Measurements from ENCODE around the gene RASSF4.
A peak's percentile ranks its signal among the peaks of the same experiment; 100 is the strongest.

Gene RASSF4

GRCh38 chr10:44962870-44963738 lies 3.5 kb downstream of the RASSF4 start:
- DNase-seq, result peak in 10 of 56 donors; percentile 34 to 60 (median 46)

GRCh38 chr10:44963772-44964633 lies 4.4 kb downstream of the RASSF4 start:
- DNase-seq, result peak; percentile 41 to 98 (median 91)

- no peak for DNase-seq
Observed at GRCh38 chr10:44965104-44965503, 5.5 kb downstream of the RASSF4 start.

GRCh38 chr10:44965651-44966097 lies 6.1 kb downstream of the RASSF4 start:
- no peak for DNase-seq

GRCh38 chr10:44966129-44966815 lies 6.7 kb downstream of the RASSF4 start:
- DNase-seq, result no peak

DNA sequence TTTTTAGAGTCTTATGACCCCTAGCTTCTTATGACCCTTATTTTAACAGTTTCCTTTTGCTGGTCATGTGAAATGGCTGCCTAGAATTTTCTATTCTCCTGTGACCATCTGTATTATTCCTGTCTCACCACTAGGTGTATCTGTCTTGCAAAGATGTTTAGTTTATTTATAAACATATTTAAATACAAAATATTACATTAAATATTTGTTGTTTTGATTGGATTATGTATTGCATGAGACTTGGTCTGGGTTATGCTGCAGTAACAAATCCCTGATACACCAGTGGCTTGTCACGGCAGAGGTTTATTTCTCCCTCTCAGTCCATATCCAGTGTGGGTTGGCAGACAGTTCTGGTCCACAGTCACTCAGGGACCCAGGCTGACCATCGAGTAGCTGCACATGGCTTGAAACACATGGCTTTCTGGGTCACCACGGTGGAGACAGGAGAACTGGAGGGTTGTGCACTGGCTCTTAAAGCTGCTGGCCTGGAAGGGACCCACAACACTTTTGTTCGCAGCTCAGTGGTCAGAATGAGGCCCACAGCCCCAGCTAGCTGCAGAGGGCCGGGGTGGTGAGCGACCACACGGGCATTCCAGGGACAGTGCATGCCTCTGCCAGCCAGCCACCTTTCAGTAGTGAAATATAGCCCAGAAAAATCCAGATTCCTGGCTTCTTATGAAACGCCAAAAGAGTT lies 7.4 kb downstream of the RASSF4 start:
- DNase-seq, result no peak

DNA sequence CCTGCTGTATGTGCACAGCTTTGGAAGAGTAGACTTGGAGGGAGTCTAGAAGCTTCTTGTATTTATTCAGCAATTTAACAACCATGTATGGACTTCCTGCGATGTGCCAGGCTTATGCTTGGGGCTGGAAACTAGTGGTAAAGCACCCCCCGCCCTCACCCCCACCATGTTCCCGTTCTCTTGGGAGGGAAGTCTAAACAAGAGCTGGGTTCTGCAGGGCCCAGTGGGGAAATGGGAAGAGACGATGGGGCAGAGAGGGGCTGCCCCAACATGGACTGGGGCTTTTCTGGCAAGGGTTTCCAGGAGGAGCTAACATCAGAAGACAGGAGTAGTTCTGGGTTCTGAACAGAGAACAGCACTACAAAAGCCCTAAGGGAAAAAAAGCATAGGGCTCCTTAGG lies 8.0 kb downstream of the RASSF4 start:
- DNase-seq, result no peak

DNA sequence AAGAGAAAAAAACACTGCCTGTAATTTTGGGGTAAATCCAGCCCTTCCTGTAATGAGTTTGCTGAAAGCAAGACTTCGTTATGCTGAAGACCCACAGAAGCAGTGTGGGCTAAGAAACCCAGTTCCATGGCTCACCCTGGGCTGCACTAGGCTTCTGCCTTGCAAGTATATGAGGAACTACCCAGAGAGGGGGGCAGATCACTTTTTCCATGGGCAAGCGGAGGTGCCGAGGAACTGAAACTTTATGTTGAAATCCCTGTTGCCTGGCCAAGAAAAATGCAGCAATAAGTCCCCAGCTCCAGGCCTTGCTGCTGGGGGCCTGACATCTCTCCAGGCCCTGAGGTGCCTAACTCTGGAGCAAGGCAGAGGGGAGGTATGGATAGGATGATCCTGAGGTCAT lies 8.5 kb downstream of the RASSF4 start:
- DNase-seq, result peak in 7 of 56 donors; percentile 19 to 69 (median 52)

DNA sequence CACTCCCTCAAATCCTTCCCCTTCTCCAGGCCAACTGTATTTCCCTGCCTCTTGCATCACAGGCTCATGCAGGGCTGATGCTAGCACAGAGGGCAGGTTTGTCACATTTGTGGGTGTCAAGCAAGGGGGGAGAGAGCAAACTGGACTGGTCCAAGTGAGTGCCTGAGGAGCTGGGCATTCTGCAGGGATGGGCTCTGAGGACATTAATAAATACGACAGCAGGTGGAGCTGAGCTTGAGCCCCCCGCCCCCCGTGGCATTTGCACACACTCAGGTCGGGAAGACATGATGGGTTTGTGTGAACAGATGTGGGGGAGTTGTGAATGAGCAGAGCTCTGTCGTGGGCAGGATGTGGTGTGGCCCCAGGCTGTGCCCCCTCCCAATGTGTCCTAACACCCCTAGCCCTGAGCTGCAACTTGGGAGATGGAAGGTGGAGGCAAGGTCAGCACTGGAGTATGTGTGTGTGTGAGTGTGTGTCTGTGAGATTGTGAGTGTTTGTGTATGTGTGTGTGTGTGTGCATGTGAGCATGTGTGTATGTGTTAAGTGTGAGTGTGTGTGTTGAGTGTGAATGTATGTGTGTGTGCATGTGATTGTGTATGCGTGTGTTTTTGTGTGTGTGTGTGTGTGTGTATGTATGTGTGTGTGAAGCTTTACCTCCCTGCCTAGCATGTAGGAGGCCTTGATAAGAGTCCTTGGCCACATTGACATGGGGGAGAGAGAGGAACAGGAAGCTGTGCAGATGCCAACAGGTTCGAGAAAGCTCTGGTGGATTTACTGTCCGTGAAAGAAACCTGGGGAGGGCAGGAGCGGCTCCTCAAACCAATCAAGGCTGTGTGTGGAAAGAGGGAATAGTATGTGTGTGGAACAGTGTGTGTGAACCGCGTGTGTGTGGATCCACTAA lies 9.1 kb downstream of the RASSF4 start:
- no peak for DNase-seq

DNA sequence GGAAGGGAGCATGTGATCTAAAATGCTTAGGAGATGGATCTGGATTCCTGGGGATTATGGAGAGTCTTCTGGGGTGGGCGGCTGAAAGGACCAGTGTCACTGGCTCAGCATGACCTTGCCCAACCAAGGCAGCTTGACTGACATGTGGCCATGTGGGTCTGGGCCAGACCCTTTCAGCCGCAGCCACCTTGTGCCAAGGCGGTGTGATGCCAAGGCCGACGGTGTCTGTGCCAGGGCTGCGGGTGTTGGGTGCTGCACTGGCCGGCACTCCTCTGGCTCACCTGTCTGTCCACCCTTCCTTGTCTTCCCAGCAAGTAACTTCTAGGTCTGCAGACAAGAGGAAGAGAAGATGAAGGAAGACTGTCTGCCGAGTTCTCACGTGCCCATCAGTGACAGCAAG lies 10.3 kb downstream of the RASSF4 start:
- DNase-seq, result peak in 6 of 56 donors; percentile 37 to 52 (median 46)

GRCh38 chr10:44970812-44971395 lies 11.3 kb downstream of the RASSF4 start:
- DNase-seq, result no peak

GRCh38 chr10:44971434-44971833 lies 11.8 kb downstream of the RASSF4 start:
- DNase-seq, result no peak

- DNase-seq, result no peak
Observed at GRCh38 chr10:44971935-44972757, 12.5 kb downstream of the RASSF4 start.

DNA sequence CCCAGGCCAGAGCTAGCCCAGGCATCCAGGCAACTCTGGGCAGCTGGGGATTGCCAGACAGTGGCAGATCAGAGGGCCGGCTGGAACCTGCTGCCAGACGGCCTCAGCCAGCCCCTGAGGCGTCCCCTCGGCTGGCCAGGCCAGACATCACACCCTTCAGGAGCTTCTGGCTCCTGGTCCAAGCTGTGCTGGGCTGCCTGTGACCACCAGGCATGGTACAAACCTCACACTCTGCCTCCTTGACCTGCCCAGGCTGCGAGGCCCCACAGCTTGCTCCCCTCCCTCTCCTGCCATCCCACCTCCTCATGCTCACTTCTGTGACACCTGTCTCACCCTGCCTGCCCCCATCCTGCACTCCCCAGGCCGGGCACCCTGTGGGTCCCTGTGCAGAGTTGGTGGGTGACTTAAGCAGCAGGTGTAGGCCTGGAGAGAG lies 13.3 kb downstream of the RASSF4 start:
- no peak for DNase-seq

DNA sequence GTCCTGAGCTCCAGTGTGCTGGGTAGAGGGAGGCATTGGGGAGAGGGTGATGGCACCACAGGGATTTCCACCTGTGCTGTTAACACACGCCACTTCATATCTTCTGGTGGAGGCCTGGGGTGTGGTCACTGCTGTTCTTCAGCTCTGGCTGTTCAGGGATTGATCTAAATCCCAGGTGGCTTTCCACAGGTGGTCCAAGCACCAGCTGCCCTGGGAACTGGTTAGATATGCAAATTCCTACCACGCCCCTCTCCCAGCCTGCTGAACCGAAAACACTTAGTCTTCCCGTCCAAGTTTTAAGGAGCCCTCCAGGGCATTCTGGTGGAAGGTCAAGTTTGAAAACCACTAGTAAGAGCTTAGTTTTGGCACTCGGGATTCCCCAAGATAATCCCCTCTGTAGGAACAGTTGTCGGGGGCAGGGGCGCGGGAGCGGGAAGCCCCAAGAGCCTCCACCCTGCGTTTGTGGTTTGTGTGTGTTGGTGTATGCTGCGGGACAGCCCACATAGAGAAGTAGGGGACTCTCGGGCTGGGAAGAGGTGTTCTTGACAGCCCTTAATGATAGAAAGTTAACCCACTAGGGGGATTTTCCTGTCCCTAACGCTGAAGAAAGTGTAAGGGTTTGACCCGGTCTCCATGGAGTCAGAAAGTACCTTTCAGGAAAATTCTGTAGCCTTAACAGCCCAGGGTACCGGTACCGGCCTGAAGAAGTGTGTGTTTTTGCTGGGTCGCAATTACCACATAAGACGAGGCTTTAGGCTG lies 13.9 kb downstream of the RASSF4 start:
- no peak for DNase-seq

GRCh38 chr10:44974082-44974627 lies 14.6 kb downstream of the RASSF4 start:
- DNase-seq, result no peak
